NCI-H2029 treated with DMSO at 0.1 percent for 48 hours (cell line): ENCODE data around the gene DDOST.
"Not testable (repeated sequence)": the region's sequence is repeated elsewhere in the genome, so short reads cannot be mapped to it uniquely, and the experiment has no call there.

ENCODE experiments used
- DNase-seq: peaks from one replicate; lab custom pipeline; 2025; lab: John Stamatoyannopoulos, UW

DDOST gene

DNA sequence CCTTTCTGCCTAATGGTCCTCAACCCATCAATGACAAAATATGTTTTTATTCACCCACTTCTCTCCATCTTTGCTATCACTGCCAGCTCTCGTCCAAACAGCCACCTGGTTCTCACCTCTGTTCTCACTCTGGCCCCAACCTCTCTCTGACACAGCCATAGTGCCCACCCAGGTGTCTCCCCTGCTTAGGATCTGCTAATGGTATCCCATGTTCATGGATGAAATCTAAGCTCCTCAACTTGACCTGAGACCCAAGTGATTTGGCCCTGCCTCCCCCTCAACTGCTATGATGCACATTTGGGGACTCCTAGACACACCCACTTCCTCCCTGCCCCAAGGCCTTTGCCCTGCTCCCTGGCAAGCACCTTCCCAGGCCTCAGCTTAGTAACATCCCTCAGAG lies 30.7 kb upstream of the DDOST start:
- no peak for DNase-seq

DNA sequence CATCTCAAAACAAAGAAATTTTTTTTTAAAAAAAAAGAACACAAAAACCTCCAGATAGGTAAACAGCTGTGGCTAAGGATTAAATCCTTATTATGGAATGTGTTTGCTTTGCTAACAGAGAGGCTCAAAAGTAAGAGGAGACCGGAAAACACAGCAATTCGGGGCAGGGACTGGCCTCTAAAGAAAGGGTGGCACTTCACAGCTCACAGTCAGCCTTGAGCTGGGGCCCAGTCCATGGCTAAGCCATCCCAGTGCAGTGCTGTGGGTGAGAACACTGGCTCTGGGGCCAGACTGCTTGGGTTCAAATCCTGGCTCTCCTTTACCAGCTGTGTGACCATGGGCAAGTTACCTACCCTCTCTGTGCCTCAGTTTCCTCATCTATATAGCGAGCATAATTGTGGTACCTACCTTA lies 28.5 kb upstream of the DDOST start:
- DNase-seq, result no peak

GRCh38 chr1:20686883-20687725 lies 25.9 kb upstream of the DDOST start:
- DNase-seq, result no peak

GRCh38 chr1:20685741-20686140 lies 24.6 kb upstream of the DDOST start:
- DNase-seq, result no peak

GRCh38 chr1:20685099-20685662 lies 24.0 kb upstream of the DDOST start:
- no peak for DNase-seq

DNA sequence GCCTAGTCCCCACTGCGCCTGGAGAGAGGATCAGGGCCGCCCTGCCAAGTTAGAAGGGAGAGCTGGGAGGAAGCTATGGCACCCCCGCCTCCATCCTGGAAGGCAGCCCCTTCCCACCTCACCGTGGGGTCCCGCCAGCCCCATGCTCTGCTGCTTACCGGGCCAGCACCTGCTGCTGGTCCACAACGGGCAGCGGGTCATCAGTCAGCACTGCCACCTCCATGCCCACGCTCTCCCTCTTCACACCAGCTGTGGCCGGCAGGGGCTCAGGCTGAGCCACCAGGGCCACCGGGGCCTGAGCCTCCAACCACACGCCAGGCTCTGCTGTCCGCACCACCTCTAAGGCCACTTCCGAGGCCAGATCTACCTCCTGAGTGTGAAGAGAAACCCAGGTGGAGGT lies 23.5 kb upstream of the DDOST start:
- no peak for DNase-seq

- no peak for DNase-seq
Observed at GRCh38 chr1:20684050-20684620, 23.0 kb upstream of the DDOST start.

- no peak for DNase-seq
Observed at GRCh38 chr1:20683614-20684013, 22.4 kb upstream of the DDOST start.

GRCh38 chr1:20682571-20683236 lies 21.5 kb upstream of the DDOST start:
- no peak for DNase-seq

DNA sequence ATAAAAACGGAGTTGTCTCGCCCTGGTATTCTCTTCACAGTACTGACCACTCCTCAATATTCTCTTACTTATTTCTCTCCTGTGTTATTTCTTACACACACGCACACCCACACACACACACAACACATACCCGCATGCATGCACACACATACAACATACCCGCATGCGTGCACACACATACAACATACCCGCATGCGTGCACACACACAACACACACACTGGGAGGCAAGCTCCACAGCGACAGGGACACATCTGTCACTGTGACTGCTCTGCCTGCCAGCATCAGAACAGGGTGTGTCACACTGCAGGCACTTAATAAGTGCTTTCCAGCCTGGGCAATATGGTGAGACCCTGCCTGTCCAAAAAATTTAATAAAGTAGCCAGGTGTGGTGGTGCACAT lies 20.8 kb upstream of the DDOST start:
- DNase-seq, result no peak

- no peak for DNase-seq
Observed at GRCh38 chr1:20680269-20680668, 19.1 kb upstream of the DDOST start.

GRCh38 chr1:20678599-20678998 lies 17.4 kb upstream of the DDOST start:
- DNase-seq, result no peak

DNA sequence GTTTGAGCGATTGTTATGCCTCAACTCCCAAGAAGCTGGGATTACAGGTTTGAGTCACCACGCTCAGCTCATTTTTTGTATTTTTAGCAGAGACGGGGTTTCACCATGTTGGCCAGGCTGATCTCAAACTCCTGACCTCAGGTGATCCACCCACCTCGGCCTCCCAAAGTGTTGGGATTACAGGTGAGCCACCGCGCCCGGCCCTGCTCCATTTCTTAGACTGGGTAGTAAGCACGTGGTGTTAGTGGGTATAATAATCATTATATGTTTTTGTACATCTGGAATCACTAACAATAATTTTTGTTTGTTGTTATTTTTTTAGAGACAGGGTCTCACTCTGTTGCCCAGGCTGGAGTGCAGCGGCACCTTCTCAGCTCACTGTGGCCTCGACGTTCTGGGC lies 12.5 kb upstream of the DDOST start:
- DNase-seq, result not testable (repeated sequence)

- DNase-seq, result no peak
Observed at GRCh38 chr1:20672265-20672632, 11.1 kb upstream of the DDOST start.

GRCh38 chr1:20670936-20671335 lies 9.8 kb upstream of the DDOST start:
- no peak for DNase-seq

DNA sequence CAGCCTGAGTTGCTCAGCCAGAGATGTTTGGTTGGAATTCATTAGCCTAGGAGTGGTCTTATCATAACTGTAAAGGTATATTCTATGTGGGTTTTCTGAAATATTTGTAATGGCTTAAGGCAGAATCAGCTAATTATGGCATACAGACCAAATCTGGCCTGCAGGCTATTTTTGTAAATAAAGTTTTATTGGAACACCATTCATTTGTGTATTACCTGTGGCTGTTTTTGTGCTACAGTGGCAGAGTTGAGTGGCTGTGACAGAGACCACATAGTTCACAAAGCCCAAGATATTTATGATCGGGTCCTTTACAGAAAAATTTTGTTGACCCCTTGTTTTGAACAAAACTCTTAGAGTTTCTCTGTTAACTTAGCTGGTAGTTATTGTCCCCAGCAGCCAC lies 7.4 kb upstream of the DDOST start:
- DNase-seq, result no peak

DNA sequence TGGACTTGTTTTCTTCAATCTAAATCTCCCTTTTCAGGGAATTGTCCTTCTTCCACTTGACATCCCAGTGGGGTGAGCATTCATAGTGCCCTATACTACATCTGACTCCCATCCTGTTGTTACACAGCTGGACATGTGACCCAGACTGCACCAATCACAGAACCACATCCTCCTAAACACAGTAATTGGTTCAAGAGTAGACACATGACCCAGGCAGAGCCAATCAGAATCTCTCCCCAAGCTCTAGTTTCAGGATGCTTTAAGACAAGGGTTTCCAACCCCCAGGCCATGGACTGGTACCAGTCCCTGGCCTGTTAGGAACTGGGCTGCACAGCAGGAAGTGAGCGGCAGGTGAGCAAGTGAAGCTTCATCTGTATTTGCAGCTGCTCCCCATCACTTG lies 5.6 kb upstream of the DDOST start:
- DNase-seq, result no peak

GRCh38 chr1:20666146-20666545 lies 5.0 kb upstream of the DDOST start:
- DNase-seq, result no peak

DNA sequence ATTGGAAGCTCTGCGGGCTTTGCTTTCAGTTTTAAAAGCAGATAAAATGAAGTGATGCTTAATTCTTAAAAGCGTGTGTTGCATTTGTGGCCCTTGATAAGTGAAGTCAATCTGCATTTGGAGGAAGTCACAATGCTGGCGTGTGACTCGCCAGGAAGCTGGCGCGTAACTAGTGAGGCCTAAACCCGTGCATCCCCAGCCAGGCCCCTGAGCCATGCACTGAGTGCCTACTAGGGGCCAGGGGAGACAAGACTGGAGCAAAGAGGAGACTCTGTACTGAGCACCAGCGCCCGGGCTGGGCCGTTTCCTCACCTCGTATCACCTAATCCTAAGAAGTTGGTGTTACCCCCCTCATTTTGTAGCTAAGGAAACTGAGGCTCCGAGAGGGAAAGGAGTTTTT lies 4.6 kb upstream of the DDOST start:
- DNase-seq, result no peak

DNA sequence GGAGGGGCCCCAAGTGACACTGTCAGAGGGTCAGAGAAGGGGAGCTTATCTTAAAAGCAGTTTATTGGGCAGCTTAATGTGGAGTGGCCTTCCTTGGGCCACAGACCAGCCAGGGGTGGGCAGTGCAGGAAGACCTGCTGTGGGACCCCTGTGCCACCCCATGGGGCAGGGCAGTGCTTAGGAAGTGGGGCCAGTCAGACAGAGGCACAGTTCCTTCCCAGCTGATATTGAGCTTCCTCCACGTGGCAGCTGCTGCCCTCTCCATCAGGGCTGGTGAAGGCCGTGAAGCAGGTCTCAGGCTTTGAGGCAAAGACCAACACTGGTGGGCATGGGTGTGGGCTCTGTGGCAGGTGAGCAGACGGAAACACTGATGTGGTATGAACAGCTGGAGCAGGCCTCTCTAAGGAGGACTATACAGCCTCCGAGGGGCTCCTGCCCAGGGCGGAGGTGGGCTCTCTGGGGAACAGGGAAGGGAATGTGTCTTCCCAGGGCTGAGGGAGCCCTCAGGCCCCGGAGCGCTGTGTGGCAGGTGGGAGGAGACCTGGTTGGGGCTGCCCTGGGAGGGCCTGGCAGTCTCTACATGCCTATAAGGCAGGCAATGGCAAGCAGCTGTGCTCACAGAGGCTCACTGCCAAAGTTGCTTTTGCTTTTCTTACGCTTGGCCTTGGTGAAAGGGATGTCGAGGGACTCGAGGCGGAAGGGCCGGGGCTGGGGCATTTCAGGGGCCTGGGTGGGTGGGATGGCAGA lies 3.0 kb upstream of the DDOST start:
- no peak for DNase-seq

DNA sequence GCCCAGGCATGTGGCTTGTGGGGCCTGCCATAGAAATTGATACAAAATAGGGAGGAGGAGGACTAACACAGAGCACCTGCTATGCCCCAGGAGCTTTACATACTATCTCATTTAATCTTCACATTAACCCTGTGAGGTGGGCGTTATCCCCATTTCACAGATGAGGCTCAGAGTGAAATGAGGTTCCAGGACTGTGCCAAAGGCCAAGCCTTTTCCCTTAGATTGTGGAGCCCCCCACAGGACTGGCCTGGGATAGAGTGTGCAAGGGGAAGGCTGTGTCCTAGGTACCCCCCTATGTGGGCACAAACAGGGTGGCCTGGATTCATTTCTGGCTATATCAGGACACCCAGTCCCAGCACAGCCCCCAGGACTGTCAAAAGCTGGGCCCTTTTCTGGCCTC lies 2.2 kb upstream of the DDOST start:
- DNase-seq, result no peak

GRCh38 chr1:20662110-20662475 lies 924 bp upstream of the DDOST start:
- no peak for DNase-seq

DNA sequence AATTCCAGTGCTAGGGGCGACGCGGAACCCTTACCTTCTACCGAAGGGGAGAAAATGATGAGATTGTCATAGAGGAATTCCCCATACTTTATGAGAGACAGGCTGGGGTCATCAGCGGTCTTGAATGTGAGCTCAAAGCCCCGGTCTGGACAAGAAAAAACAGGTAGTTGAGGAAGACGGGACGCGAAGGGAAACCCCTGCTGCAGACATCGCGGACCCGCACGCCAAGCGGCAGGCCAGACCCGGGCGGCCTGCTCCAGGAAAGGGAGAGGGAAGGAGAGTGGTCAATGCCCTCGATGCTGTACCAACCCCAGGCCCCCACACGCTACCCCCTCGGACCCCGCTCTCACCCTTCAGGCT lies 342 bp downstream of the DDOST start:
- no peak for DNase-seq
